Muscle layer of colon (tissue), 2 donors: Measurements from ENCODE around the gene STRN.

ENCODE experiments used
- H3K27ac ChIP-seq: one replicate; pipeline ENCODE4 v1.7.0; 2013; ENCODE audit warnings: low read depth, mild to moderate bottlenecking, low read length, moderate library complexity
- H3K27me3 ChIP-seq, 2 donors: one replicate each; pipeline ENCODE4 v1.7.0; 2013; ENCODE audit warnings: low read length in 2 of 2, mild to moderate bottlenecking in 2 of 2; ENCODE audit not compliant: insufficient read depth in 2 of 2, control insufficient read depth in 1 of 2
- H3K36me3 ChIP-seq: one replicate; pipeline ENCODE4 v1.7.0; 2013; ENCODE audit warnings: mild to moderate bottlenecking, low read length; ENCODE audit not compliant: insufficient read depth
- H3K4me1 ChIP-seq: one replicate; pipeline ENCODE4 v1.7.0; 2013; ENCODE audit warnings: mild to moderate bottlenecking, low read length; ENCODE audit not compliant: insufficient read depth
- H3K4me3 ChIP-seq, 2 donors: one replicate each; pipeline ENCODE4 v1.7.0; 2013; ENCODE audit warnings: low read length in 2 of 2, low read depth in 1 of 2, mild to moderate bottlenecking in 1 of 2, moderate library complexity in 1 of 2
- H3K9ac ChIP-seq: one replicate; pipeline ENCODE4 v1.7.0; 2013; ENCODE audit warnings: low read length
- H3K9me3 ChIP-seq: one replicate; pipeline ENCODE4 v1.7.0; 2013; ENCODE audit warnings: mild to moderate bottlenecking, low read length
- donor health status: abdominal sarcoma.
- donor health status: Adenocarcinoma of cecum.

The STRN gene

DNA sequence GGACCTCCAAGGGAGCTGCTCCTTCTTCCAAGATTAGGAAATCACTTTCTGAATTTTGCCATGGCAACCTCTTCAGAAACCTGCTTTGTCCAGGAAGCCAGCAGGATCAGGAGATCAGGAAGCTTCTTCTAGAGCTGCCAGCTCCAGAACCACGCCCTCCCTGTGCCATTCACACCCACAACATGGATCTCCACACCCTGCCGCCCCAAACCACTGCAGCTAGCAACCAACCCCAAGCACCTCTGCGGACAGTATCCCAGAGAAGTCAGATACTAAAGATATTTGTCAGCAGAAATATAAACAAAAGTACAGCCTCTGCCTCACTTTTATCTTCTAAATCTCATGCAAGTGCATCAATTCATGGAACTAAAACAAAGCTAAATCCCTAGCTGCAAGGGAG is 163.4 kb downstream of the STRN start:
- no peaks in the 10 kb centered on the region for H3K36me3 ChIP-seq
- H3K9me3 ChIP-seq: no peaks in the 10 kb centered on the region
- no peak overlapping the region for H3K27ac ChIP-seq

DNA sequence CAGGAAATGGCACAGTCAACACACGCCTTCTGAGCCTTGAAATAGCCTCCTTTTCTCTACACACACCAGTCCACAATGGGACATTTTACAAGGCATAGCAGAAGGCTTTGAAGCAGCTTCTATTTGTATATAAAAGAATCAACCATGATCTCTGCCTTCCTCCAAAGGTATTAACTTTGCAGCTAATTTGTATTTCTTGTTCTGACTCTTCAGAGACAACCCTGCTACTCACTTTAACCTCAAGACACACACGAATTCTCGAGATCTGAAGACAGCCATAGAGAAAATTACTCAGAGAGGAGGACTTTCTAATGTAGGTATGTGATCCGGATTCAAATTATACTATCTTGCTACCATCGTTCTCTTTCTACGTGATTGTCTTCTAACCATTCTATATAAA is 165.2 kb downstream of the STRN start:
- Histone ChIP-seq H3K4me1 (no peaks in the 10 kb centered on the region), H3K9ac (no peak overlapping the region), H3K27ac (no peak overlapping the region), H3K9me3 (no peaks in the 10 kb centered on the region), H3K36me3 (no peaks in the 10 kb centered on the region), H3K4me3 (no peak overlapping the region), H3K27me3 (peaks cover 0 to 4% of the 10 kb centered on the region in 2 donors)

More for the DNA sequence above, 163.4 kb downstream of the STRN start:
- H3K4me3 ChIP-seq: no peak overlapping the region
- no peaks in the 10 kb centered on the region for H3K4me1 ChIP-seq
- H3K9ac ChIP-seq: no peak overlapping the region
- peaks cover 0 to 4% of the 10 kb centered on the region in 2 donors for H3K27me3 ChIP-seq

DNA sequence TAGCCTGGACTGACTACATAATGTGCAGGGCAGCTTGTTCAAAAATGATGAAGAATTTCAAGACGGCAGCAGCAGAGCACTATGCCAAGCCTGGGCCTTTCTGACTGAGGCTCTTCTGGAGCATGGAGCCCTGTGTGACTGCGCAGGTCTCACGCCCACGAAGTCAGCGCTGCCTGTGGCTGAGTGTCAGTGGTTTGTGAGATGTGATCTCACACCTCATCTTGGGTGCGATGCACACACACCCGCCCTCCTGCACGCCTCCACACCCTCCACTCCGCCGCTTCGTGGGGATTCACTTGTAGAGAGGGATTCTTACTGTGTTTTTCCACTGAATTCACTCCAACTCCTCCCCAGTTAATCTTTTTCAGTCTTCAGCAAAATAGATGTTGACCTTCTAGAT is 166.0 kb downstream of the STRN start:
- H3K9ac ChIP-seq: no peak overlapping the region
- H3K36me3 ChIP-seq: no peaks in the 10 kb centered on the region
- no peaks in the 10 kb centered on the region for H3K4me1 ChIP-seq
- peaks cover 0 to 4% of the 10 kb centered on the region in 2 donors for H3K27me3 ChIP-seq
- H3K9me3 ChIP-seq: no peaks in the 10 kb centered on the region
- H3K27ac ChIP-seq: no peak overlapping the region
- H3K4me3 ChIP-seq: no peak overlapping the region

DNA sequence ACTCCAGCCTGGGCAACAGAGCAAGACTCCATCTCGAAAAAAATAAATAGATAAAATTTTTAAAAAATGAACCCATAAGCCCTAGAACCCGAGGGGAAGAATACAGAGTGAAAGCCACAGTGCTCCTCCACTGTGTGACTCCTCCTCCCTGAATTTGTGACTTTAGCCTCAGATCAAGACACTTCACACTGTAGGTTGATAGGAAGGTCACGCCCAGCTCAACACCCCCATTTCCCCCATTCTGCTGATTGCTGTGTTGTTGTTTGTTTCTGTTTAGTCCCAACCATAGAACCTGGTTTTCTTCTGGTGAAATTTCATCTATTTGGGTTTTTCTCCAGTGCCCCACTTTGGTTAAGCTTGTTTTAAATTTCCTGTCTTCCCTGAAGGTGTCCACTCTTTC is 167.6 kb downstream of the STRN start:
- Histone ChIP-seq H3K4me3 (no peak overlapping the region), H3K27me3 (peaks cover 0 to 4% of the 10 kb centered on the region in 2 donors), H3K27ac (no peak overlapping the region), H3K36me3 (no peaks in the 10 kb centered on the region), H3K9ac (no peak overlapping the region), H3K9me3 (no peaks in the 10 kb centered on the region), H3K4me1 (no peaks in the 10 kb centered on the region)

DNA sequence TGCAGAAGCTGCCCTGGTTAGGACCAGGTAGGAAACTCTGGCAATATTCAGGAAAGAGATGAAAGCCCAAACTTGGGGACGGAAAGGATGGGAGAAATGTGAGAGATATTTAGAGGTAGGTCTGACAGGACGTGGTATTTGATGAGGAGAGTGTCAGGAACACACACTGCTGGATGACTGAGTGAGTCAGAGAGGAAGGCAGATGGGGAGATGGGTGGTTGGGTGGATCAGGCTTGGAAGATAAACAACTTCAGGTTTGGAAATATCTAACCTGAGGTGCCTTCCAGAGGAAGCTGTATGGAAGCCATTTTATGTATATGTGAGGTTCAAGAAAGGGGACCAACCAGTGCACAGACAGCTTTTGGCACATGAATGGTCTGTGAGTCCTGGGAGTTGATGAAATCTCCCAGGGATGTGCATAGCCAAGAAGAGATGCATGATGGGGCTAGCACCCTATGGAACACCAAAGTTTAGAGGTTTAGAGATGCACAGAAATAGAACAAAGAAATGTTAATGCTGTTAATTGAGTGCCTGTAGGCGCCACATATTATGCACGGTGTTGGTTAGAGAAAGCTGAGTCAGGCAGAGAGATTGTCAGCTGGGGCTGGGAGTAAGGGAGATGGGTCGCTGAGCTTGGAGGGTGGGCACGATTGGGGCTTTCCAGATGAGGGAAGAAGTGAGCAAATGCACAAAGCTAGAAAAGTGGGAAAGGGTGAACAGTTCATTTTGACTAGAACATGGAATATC is 168.8 kb downstream of the STRN start:
- Histone ChIP-seq H3K27me3 (peaks cover 0 to 4% of the 10 kb centered on the region in 2 donors), H3K4me1 (no peaks in the 10 kb centered on the region), H3K27ac (no peak overlapping the region), H3K9me3 (no peaks in the 10 kb centered on the region), H3K9ac (no peak overlapping the region), H3K4me3 (no peak overlapping the region), H3K36me3 (no peaks in the 10 kb centered on the region)
